GM12878 (cell line): ENCODE data around the gene KIAA0930. TPM values are rescaled to one million over a fixed set of nuclear protein-coding genes. Genes with fewer than 3 reads are reported as not detected.
A peak's percentile ranks its signal among the peaks of the same experiment; 100 is the strongest.

ENCODE experiments used
- BCL11A ChIP-seq: IDR thresholded peaks from 2 replicates; pipeline ENCODE4 v1.6.1; 2011; ENCODE audit warnings: low read depth, low read length
- BHLHE40 ChIP-seq, 2 experiments: fragments of 450-650 bp in 1 of 2; IDR thresholded peaks; 2 replicates each; pipeline ENCODE4 v1.6.1; 2011 to 2017; ENCODE audit warnings: low read depth in 2 of 2, borderline replicate concordance in 1 of 2, improper control_type of control experiment in 1 of 2, low read length in 1 of 2, mild to moderate bottlenecking in 1 of 2
- CHD2 ChIP-seq: IDR thresholded peaks from 2 replicates; pipeline ENCODE4 v1.6.1; 2011; ENCODE audit warnings: low read depth, low read length, improper control_type of control experiment, borderline replicate concordance
- CTCF ChIP-seq, 3 experiments: IDR thresholded peaks in 2 of 3; conservative IDR thresholded peaks in 1 of 3; 2 replicates each; pipeline ENCODE4 v1.5.1; 2011; ENCODE audit warnings: low read depth in 3 of 3, low read length in 3 of 3, mild to moderate bottlenecking in 3 of 3, control low read depth in 2 of 3, moderate library complexity in 2 of 3, inconsistent platforms in 1 of 3, mixed read lengths in 1 of 3; ENCODE audit not compliant: control insufficient read depth in 2 of 3, insufficient read depth in 1 of 3; ENCODE audit errors: extremely low read depth in 1 of 3
- ESRRA ChIP-seq: IDR thresholded peaks from 2 replicates; pipeline ENCODE4 v1.6.1; 2012; ENCODE audit warnings: mild to moderate bottlenecking, low read length, improper control_type of control experiment
- GATAD2B ChIP-seq: fragments of 450-650 bp; conservative IDR thresholded peaks from 2 replicates; pipeline ENCODE4 v1.6.1; 2017; ENCODE audit warnings: low read depth, mild to moderate bottlenecking, moderate library complexity
- MYC ChIP-seq: IDR thresholded peaks from 2 replicates; pipeline ENCODE4 v1.6.1; 2011; ENCODE audit warnings: mild to moderate bottlenecking, low read length, moderate library complexity, inconsistent platforms; ENCODE audit not compliant: insufficient read depth, insufficient replicate concordance, insufficient read length, severe bottlenecking
- NR2C1 ChIP-seq: fragments of 450-650 bp; IDR thresholded peaks from 2 replicates; pipeline ENCODE4 v1.6.1; 2017; ENCODE audit warnings: antibody characterized with exemption, mild to moderate bottlenecking, moderate library complexity
- NR2F1 ChIP-seq: fragments of 450-650 bp; conservative IDR thresholded peaks from 2 replicates; pipeline ENCODE4 v1.6.1; 2017; ENCODE audit warnings: mild to moderate bottlenecking
- RAD51 ChIP-seq: fragments of 450-650 bp; IDR thresholded peaks from 2 replicates; pipeline ENCODE4 v1.6.1; 2016; ENCODE audit warnings: moderate library complexity, mild to moderate bottlenecking, inconsistent platforms
- RUNX3 ChIP-seq: IDR thresholded peaks from 2 replicates; pipeline ENCODE4 v1.6.1; 2012; ENCODE audit warnings: low read length, inconsistent platforms
- SKIL ChIP-seq: fragments of 450-650 bp; IDR thresholded peaks from 2 replicates; pipeline ENCODE4 v1.6.1; 2017; ENCODE audit warnings: mild to moderate bottlenecking, low read depth, inconsistent platforms; ENCODE audit not compliant: poor library complexity, severe bottlenecking
- SRF ChIP-seq, 2 experiments: IDR thresholded peaks; 2 replicates each; pipeline ENCODE4 v1.6.1; 2011; ENCODE audit warnings: low read depth in 2 of 2, low read length in 2 of 2, mild to moderate bottlenecking in 1 of 2, moderate library complexity in 1 of 2
- USF1 ChIP-seq: IDR thresholded peaks from 2 replicates; pipeline ENCODE4 v1.6.1; 2011; ENCODE audit warnings: borderline replicate concordance, low read depth, mild to moderate bottlenecking, moderate library complexity, mixed read lengths, low read length; ENCODE audit not compliant: insufficient read depth; ENCODE audit errors: extremely low read length
- ZNF384 ChIP-seq: IDR thresholded peaks from 2 replicates; pipeline ENCODE4 v1.6.1; 2012; ENCODE audit warnings: low read depth, mild to moderate bottlenecking, low read length, improper control_type of control experiment, borderline replicate concordance
- polyA plus RNA-seq, 11 experiments: library from polyadenylated mRNA; depleted of rRNA in 4 of 11; unstranded in 6 of 11; stranded (reverse) in 5 of 11; fragments of >200 nt; fragmentation: Nextera tagmentation in 4 of 11; fragmentation: Illumina TruSeq in 1 of 11; extraction: Ambion mirVana in 4 of 11; extraction: Trizol in 1 of 11; gene quantifications; 1 replicate in 1 of 11; 2 replicates in 10 of 11; pipeline versions ENCODE4 v1.2.1 to v1.2.3, GENCODE V29; 2011 to 2016; ENCODE audit warnings: inconsistent platforms in 2 of 11, missing spikeins in 2 of 11, low read depth in 1 of 11
- total RNA-seq, 4 experiments: library from RNA; depleted of rRNA in 3 of 4; stranded (reverse); fragments of >200 nt in 3 of 4; fragmentation: Illumina TruSeq in 1 of 4; extraction: Trizol in 1 of 4; gene quantifications; 2 replicates each; pipeline versions ENCODE4 v1.2.1 to v1.2.3, GENCODE V29; 2013 to 2021
- TF ChIP-seq, protein P1 (sequence below): fragments of 450-650 bp; IDR thresholded peaks from 2 replicates; pipeline ENCODE4 v1.6.1; 2017; ENCODE audit warnings: mild to moderate bottlenecking, moderate library complexity
- TF ChIP-seq, protein P2 (sequence below): IDR thresholded peaks from 2 replicates; pipeline ENCODE4 v1.6.1; 2012; ENCODE audit warnings: low read depth, low read length, improper control_type of control experiment

KIAA0930 gene
- total and polyA plus RNA-seq, 10 of the 15 experiments (the other 5 are each of a cell fraction or from before 2014, with no cell fraction given), result 3.6 to 125 (median 46.3) TPM

- TF ChIP-seq, protein P1, sequence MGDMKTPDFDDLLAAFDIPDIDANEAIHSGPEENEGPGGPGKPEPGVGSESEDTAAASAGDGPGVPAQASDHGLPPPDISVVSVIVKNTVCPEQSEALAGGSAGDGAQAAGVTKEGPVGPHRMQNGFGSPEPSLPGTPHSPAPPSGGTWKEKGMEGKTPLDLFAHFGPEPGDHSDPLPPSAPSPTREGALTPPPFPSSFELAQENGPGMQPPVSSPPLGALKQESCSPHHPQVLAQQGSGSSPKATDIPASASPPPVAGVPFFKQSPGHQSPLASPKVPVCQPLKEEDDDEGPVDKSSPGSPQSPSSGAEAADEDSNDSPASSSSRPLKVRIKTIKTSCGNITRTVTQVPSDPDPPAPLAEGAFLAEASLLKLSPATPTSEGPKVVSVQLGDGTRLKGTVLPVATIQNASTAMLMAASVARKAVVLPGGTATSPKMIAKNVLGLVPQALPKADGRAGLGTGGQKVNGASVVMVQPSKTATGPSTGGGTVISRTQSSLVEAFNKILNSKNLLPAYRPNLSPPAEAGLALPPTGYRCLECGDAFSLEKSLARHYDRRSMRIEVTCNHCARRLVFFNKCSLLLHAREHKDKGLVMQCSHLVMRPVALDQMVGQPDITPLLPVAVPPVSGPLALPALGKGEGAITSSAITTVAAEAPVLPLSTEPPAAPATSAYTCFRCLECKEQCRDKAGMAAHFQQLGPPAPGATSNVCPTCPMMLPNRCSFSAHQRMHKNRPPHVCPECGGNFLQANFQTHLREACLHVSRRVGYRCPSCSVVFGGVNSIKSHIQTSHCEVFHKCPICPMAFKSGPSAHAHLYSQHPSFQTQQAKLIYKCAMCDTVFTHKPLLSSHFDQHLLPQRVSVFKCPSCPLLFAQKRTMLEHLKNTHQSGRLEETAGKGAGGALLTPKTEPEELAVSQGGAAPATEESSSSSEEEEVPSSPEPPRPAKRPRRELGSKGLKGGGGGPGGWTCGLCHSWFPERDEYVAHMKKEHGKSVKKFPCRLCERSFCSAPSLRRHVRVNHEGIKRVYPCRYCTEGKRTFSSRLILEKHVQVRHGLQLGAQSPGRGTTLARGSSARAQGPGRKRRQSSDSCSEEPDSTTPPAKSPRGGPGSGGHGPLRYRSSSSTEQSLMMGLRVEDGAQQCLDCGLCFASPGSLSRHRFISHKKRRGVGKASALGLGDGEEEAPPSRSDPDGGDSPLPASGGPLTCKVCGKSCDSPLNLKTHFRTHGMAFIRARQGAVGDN, result peak; percentile 82
- TF ChIP-seq, protein P2, sequence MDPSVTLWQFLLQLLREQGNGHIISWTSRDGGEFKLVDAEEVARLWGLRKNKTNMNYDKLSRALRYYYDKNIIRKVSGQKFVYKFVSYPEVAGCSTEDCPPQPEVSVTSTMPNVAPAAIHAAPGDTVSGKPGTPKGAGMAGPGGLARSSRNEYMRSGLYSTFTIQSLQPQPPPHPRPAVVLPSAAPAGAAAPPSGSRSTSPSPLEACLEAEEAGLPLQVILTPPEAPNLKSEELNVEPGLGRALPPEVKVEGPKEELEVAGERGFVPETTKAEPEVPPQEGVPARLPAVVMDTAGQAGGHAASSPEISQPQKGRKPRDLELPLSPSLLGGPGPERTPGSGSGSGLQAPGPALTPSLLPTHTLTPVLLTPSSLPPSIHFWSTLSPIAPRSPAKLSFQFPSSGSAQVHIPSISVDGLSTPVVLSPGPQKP, result 0 out of 2 replicates have a peak, but pooled peaks have one; percentile 34
- TF ChIP-seq SRF (IDR thresholded peaks at IDR 0.05; ENCODE audit: low read depth in 2 of 2, low read length in 2 of 2) (0 out of 4 replicates have a peak, but pooled peaks of 1 of the 2 experiments have one; percentile 34), ESRRA (0 out of 2 replicates have a peak, but pooled peaks have one; percentile 1), RUNX3 (peak; percentile 84), ZNF384 (no peak), SKIL (peak; percentile 55), MYC (peak; percentile 79), NR2C1 (peak; percentile 71), NR2F1 (peak; percentile 99), CTCF (IDR thresholded peaks at IDR 0.05 in 2 of 3, conservative IDR thresholded peaks at IDR 0.05 in 1 of 3; ENCODE audit: control insufficient read depth in 2 of 3, extremely low read depth in 1 of 3, insufficient read depth in 1 of 3, low read depth in 3 of 3, low read length in 3 of 3) (peak; percentile 69 to 92 (median 79)), RAD51 (peak; percentile 69; the same call in 1 of the 2 replicates), USF1 (peak; percentile 68), BCL11A (peak; percentile 91), GATAD2B (peak; percentile 69), BHLHE40 (IDR thresholded peaks at IDR 0.05; ENCODE audit: borderline replicate concordance in 1 of 2, low read depth in 2 of 2, low read length in 1 of 2) (peak; percentile 49 to 61; a peak in 2 of 4 replicates), CHD2 (peak; percentile 20; the same call in 1 of the 2 replicates)
Measured at GRCh38 chr22:45263463-45264269, 23.0 kb upstream of the KIAA0930 start (continued).
